Calu3 (cell line): ENCODE results near the gene PLSCR5. TPM values are rescaled to one million over a fixed set of nuclear protein-coding genes. Genes with fewer than 3 reads are reported as not detected.

Experiments
- BruUV-seq: library from RNA; stranded (reverse); fragments of 400-500 nt; replicated peaks from 2 replicates; lab custom pipeline; 2021; lab: Mats Ljungman, UMichigan
- CTCF ChIA-PET: fragments of 300-600 bp; sonication (Branson Sonifier 250); formaldehyde crosslinking; loops from one replicate; lab custom pipeline; 2022; ENCODE audit warnings: antibody characterized with exemption; lab: Charles Lee
- DNase-seq: peaks from one replicate; pipeline ENCODE4 v3.0.0; 2022
- H3K27ac Mint-ChIP-seq: one replicate; pipeline ENCODE4 v1.8.0; 2022; ENCODE audit warnings: mixed read lengths; ENCODE audit not compliant: unreplicated experiment
- H3K27me3 Mint-ChIP-seq: one replicate; pipeline ENCODE4 v1.8.0; 2022; ENCODE audit warnings: mixed read lengths; ENCODE audit not compliant: unreplicated experiment
- H3K36me3 Mint-ChIP-seq: one replicate; pipeline ENCODE4 v1.8.0; 2022; ENCODE audit warnings: mild to moderate bottlenecking, moderate library complexity, mixed read lengths; ENCODE audit not compliant: insufficient read depth, unreplicated experiment
- H3K4me1 Mint-ChIP-seq: one replicate; pipeline ENCODE4 v1.8.0; 2022; ENCODE audit warnings: mild to moderate bottlenecking, low read depth, mixed read lengths; ENCODE audit not compliant: unreplicated experiment
- H3K4me3 Mint-ChIP-seq: one replicate; pipeline ENCODE4 v1.8.0; 2022; ENCODE audit warnings: mild to moderate bottlenecking, low read depth, moderate library complexity, mixed read lengths; ENCODE audit not compliant: unreplicated experiment
- H3K9me3 Mint-ChIP-seq: one replicate; pipeline ENCODE4 v1.8.0; 2022; ENCODE audit warnings: low read depth, mixed read lengths; ENCODE audit not compliant: unreplicated experiment
- intact Hi-C: fragments of 100-400 bp; cut with micrococcal nuclease; formaldehyde crosslinking; loops from one replicate; pipeline ENCODE4 v1.10.0; 2022; ENCODE audit not compliant: unreplicated experiment
- total RNA-seq: library from RNA; stranded (reverse); gene quantifications from 2 replicates; pipeline ENCODE4 v1.2.3, GENCODE V29; 2022
- TF ChIP-seq, protein P1 (sequence below): fragments of 200-600 bp; IDR thresholded peaks from one replicate; pipeline ENCODE4 v1.8.0; 2022; ENCODE audit warnings: antibody characterized with exemption; ENCODE audit not compliant: unreplicated experiment

The PLSCR5 gene
- total RNA-seq, 1 experiment from 2014 or later: not detected

DNA sequence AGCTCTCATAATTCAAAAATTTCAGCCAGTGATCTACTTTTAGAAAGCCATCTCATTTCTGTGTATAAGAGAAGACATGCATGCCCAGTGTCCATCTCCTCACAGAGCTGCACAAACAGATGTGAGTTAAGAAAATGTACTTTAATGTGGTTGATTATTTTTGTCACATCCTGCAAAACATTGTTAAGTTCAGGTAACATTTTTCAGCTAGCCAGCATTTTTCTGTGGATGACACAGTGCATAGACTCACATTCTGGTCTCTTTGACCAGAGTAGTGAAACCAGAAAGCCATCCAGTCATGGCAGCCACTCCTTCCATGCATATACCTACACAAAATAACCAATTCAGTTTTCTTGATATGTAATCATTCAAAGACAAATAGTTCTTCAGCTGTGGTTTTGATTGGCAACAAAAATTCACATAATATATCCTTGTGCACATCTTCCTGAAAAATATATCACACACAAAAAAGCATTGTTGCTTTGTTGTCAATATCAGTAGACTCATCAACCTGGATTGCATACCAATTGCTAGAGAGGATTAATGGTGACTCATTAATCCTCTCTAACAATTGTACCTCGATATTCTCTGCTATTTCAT is 58.7 kb downstream of the PLSCR5 start:
- H3K27me3 Mint-ChIP-seq: no peaks in the 10 kb centered on the region
- intact Hi-C loops: loop anchor here (2.0 kb wide), 1 partner anchor 30 kb away; no protein-coding TSS in a partner anchor
- peaks cover 52% of the 10 kb centered on the region for H3K36me3 Mint-ChIP-seq
- no peaks in the 10 kb centered on the region for H3K9me3 Mint-ChIP-seq
- H3K4me1 Mint-ChIP-seq: peaks cover 50% of the 10 kb centered on the region
- DNase-seq: no peak
- TF ChIP-seq, protein P1, sequence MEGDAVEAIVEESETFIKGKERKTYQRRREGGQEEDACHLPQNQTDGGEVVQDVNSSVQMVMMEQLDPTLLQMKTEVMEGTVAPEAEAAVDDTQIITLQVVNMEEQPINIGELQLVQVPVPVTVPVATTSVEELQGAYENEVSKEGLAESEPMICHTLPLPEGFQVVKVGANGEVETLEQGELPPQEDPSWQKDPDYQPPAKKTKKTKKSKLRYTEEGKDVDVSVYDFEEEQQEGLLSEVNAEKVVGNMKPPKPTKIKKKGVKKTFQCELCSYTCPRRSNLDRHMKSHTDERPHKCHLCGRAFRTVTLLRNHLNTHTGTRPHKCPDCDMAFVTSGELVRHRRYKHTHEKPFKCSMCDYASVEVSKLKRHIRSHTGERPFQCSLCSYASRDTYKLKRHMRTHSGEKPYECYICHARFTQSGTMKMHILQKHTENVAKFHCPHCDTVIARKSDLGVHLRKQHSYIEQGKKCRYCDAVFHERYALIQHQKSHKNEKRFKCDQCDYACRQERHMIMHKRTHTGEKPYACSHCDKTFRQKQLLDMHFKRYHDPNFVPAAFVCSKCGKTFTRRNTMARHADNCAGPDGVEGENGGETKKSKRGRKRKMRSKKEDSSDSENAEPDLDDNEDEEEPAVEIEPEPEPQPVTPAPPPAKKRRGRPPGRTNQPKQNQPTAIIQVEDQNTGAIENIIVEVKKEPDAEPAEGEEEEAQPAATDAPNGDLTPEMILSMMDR: no peak
- no TSS peak for BruUV-seq
- peak overlapping the region; percentile 91 for H3K27ac Mint-ChIP-seq
- peak overlapping the region; percentile 87 for H3K4me3 Mint-ChIP-seq
- CTCF ChIA-PET: interaction anchor here (1.2 kb wide), 1 partner anchor 9 kb away, joined by 3 read pairs; no protein-coding TSS in a partner anchor

GRCh38 chr3:146544929-146545528 is 60.1 kb downstream of the PLSCR5 start:
- H3K4me3 Mint-ChIP-seq: peak overlapping the region; percentile 87
- H3K27ac Mint-ChIP-seq: peak overlapping the region; percentile 91
- CTCF ChIA-PET: interaction anchor here (0.7 to 2.2 kb wide), 9 partner anchors 11 to 218 kb away, joined by 3 to 8 read pairs (median 3); no protein-coding TSS in a partner anchor
- DNase-seq: no peak
- intact Hi-C loops: loop anchor here (1.0 to 2.0 kb wide), 3 partner anchors 34 to 96 kb away; partner anchors contain the start of gene PLSCR2
- BruUV-seq: TSS peak; percentile 88
- peaks cover 47% of the 10 kb centered on the region for H3K4me1 Mint-ChIP-seq
- H3K27me3 Mint-ChIP-seq: no peaks in the 10 kb centered on the region
- peaks cover 67% of the 10 kb centered on the region for H3K36me3 Mint-ChIP-seq
- H3K9me3 Mint-ChIP-seq: no peaks in the 10 kb centered on the region
- TF ChIP-seq, protein P1: no peak

DNA sequence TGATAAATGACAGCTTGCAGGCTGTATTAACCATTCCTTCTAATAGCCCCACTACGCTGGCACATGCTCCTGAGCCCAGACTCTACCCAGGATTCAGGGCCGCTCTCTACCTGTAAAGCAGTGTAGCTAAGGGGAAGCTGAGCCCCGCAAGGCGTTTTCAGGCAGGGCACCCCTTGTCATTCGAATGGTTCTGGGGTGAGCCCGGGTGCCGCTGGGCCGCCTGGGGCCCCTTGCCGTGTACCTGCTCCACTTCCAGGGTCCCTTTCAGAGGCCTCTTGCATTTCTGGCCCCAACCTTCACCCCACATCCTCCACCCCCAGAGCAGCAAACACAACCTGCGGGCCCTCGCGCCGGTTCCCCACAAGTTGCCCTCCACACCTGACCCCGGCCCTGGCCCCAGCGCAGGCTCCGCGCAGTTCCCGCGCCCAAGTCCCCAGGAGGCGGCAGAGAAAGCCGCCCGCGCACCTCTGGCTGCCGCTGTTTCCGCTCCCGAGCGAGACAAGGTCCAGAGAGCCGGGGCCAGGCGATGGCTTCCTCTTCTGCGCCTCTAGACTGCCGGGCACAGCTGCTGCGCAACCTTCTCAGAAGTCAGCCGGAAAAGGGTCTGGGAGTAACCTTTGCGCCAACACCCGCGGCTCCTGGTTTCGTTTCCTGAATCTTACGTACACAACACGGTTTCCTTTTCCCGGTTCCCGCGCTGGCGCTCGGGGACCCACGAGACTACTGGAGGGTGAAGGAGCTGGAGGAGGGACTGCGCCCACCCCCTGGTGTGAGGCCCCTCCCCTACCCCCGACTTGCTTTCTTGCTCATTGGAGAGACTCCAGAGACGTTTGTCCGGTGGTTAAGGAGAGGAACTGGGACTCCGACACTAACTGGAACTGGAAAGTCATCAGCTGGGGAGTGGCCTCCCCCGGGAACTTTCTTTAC is 60.9 kb downstream of the PLSCR5 start, which contains the start of gene PLSCR1:
Gene PLSCR1, minus strand, starts transcription at position 606 of the 927 bp plus-strand sequence. CDS start 8,055 bp downstream, outside the sequence.
- peak within 1 kb of the TSS; percentile 91 for H3K27ac Mint-ChIP-seq
- TF ChIP-seq, protein P1: no peak
- H3K9me3 Mint-ChIP-seq: no peaks in the 10 kb centered on the region
- H3K4me3 Mint-ChIP-seq: peak within 1 kb of the TSS; percentile 87
- BruUV-seq: no TSS peak
- H3K36me3 Mint-ChIP-seq: peaks cover 74% of the 10 kb centered on the region
- CTCF ChIA-PET: interaction anchor here (0.7 to 2.2 kb wide), 12 partner anchors 12 to 217 kb away, joined by 3 to 8 read pairs (median 3); no protein-coding TSS in a partner anchor
- intact Hi-C loops: loop anchor here (1.0 to 2.0 kb wide), 3 partner anchors 33 to 97 kb away; partner anchors contain the start of gene PLSCR2
- peaks cover 51% of the 10 kb centered on the region for H3K4me1 Mint-ChIP-seq
- H3K27me3 Mint-ChIP-seq: no peaks in the 10 kb centered on the region
- peak; percentile 99 for DNase-seq

GRCh38 chr3:146543461-146544001 is 61.6 kb downstream of the PLSCR5 start:
- H3K36me3 Mint-ChIP-seq: peaks cover 81% of the 10 kb centered on the region
- no peaks in the 10 kb centered on the region for H3K27me3 Mint-ChIP-seq
- CTCF ChIA-PET: interaction anchor here (0.7 to 2.2 kb wide), 6 partner anchors 9 to 37 kb away, joined by 3 to 8 read pairs (median 4); no protein-coding TSS in a partner anchor
- H3K4me3 Mint-ChIP-seq: peak overlapping the region; percentile 87
- H3K9me3 Mint-ChIP-seq: no peaks in the 10 kb centered on the region
- TF ChIP-seq, protein P1: no peak
- TSS peak; percentile 24 for BruUV-seq
- H3K27ac Mint-ChIP-seq: peak overlapping the region; percentile 91
- intact Hi-C loops: loop anchor here (1.0 to 2.0 kb wide), 5 partner anchors 15 to 381 kb away; partner anchors contain the start of gene PLSCR2
- no peak for DNase-seq
- H3K4me1 Mint-ChIP-seq: peaks cover 56% of the 10 kb centered on the region
